Activated CD8-positive, alpha-beta memory T cell treated with anti-CD3 and anti-CD28 coated beads for 4 hours (primary cell): Measurements from ENCODE around the gene TSG101.

ENCODE experiments used
- DNase-seq, 2 donors: peaks; one replicate each; pipeline ENCODE4 v3.0.0-alpha.2; 2020; ENCODE audit warnings: low read depth in 2 of 2

TSG101 gene

GRCh38 chr11:18492888-18493287 is 33.9 kb downstream of the TSG101 start:
- no peak for DNase-seq

GRCh38 chr11:18491924-18492323 is 34.8 kb downstream of the TSG101 start:
- no peak for DNase-seq

GRCh38 chr11:18490736-18491485 is 35.8 kb downstream of the TSG101 start:
- no peak for DNase-seq

GRCh38 chr11:18490319-18490718 is 36.4 kb downstream of the TSG101 start:
- DNase-seq = no peak

GRCh38 chr11:18485913-18486528 is 40.7 kb downstream of the TSG101 start:
- no peak for DNase-seq

GRCh38 chr11:18479063-18479462 is 47.7 kb downstream of the TSG101 start:
- no peak for DNase-seq

- DNase-seq = no peak
These were observed 54.2 kb downstream of the TSG101 start for GRCh38 chr11:18472587-18472986.

- no peak for DNase-seq
These were observed 54.7 kb downstream of the TSG101 start for GRCh38 chr11:18471995-18472394.

GRCh38 chr11:18468961-18469360 is 57.8 kb downstream of the TSG101 start:
- DNase-seq = no peak

GRCh38 chr11:18468059-18468458 is 58.7 kb downstream of the TSG101 start:
- no peak for DNase-seq

GRCh38 chr11:18466402-18466801 is 60.3 kb downstream of the TSG101 start:
- no peak for DNase-seq

- DNase-seq = no peak
These were observed 63.3 kb downstream of the TSG101 start for GRCh38 chr11:18463439-18463838.

- no peak for DNase-seq
These were observed 64.8 kb downstream of the TSG101 start for GRCh38 chr11:18461909-18462308.

- DNase-seq = no peak
These were observed 67.1 kb downstream of the TSG101 start for GRCh38 chr11:18459634-18460033.

- no peak for DNase-seq
These were observed 69.3 kb downstream of the TSG101 start for GRCh38 chr11:18457450-18457849.

GRCh38 chr11:18455686-18456372 is 70.9 kb downstream of the TSG101 start, which contains the start of gene LDHAL6A:
Gene LDHAL6A (plus strand): TSS chr11:18455856. CDS start chr11:18456681, 825 bp downstream.
- DNase-seq = no peak

- DNase-seq = no peak
These were observed 73.8 kb downstream of the TSG101 start for GRCh38 chr11:18452927-18453326.

GRCh38 chr11:18449251-18449650 is 77.5 kb downstream of the TSG101 start:
- DNase-seq = no peak

GRCh38 chr11:18438691-18439090 is 88.1 kb downstream of the TSG101 start:
- no peak for DNase-seq
